ENCODE data around the gene TMEM131. TPM values are rescaled to one million over a fixed set of nuclear protein-coding genes. Genes with fewer than 3 reads are reported as not detected.

Gene TMEM131
- total RNA-seq, 1 donor from 2014 or later = 28.9 TPM

DNA sequence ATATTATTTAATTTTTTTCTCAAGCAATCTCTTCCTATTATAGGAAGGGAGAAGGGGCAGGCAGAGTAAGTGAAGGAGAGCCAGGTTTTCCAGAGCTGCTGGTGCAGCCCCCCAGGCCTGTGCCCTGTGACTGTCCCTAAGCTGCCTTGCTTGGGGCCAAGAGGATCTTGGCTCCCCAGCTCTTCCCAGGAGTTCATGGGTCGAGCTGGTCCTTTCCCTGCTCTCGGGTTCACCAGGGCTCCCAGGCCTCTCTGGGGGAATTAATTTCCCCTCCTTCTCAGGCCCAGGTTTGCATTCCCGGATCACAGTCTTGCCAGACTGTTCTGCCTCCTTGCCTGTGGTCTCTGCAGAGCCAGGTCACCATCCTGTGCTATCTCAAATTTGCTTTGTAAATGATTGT is 12.7 kb upstream of the TMEM131 start:
- H3K9me3 ChIP-seq (replicated peaks) = no peaks in the 10 kb centered on the region
- no peaks in the 10 kb centered on the region for H3K27me3 ChIP-seq (ENCODE audit: low read depth)
- TF ChIP-seq, protein P1, sequence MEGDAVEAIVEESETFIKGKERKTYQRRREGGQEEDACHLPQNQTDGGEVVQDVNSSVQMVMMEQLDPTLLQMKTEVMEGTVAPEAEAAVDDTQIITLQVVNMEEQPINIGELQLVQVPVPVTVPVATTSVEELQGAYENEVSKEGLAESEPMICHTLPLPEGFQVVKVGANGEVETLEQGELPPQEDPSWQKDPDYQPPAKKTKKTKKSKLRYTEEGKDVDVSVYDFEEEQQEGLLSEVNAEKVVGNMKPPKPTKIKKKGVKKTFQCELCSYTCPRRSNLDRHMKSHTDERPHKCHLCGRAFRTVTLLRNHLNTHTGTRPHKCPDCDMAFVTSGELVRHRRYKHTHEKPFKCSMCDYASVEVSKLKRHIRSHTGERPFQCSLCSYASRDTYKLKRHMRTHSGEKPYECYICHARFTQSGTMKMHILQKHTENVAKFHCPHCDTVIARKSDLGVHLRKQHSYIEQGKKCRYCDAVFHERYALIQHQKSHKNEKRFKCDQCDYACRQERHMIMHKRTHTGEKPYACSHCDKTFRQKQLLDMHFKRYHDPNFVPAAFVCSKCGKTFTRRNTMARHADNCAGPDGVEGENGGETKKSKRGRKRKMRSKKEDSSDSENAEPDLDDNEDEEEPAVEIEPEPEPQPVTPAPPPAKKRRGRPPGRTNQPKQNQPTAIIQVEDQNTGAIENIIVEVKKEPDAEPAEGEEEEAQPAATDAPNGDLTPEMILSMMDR (IDR thresholded peaks at IDR 0.05; ENCODE audit: borderline replicate concordance) = no peak

DNA sequence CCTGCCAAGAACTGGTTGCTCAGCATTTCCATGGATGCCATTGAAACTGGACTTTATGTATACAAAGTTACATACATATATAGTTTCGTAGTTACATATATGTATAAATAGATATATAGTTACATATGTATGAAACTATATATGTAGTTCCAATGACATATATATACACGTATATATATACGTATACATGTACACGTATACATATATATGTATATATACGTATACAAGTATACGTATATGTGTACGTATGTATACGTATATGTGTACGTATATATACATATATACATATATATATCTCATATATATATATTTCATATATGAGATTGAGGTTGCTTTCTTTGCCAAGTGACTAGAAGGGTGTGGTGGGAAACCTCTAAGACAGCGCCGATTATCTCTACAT is 10.6 kb upstream of the TMEM131 start:
- TF ChIP-seq, protein P1 (IDR thresholded peaks at IDR 0.05; ENCODE audit: borderline replicate concordance) = no peak
- intact Hi-C loops (cut with micrococcal nuclease) = no loop called here
- no peaks in the 10 kb centered on the region for H3K9me3 ChIP-seq (replicated peaks)

More for the DNA sequence above, 12.7 kb upstream of the TMEM131 start:
- Histone ChIP-seq H3K36me3 (no peaks in the 10 kb centered on the region), H3K27ac (replicated peaks) (no peak overlapping the region), H3K4me1 (peaks cover 17% of the 10 kb centered on the region), H3K4me3 (no peak overlapping the region)
- DNase-seq = no peak
- intact Hi-C loops (cut with micrococcal nuclease) = no loop called here

DNA sequence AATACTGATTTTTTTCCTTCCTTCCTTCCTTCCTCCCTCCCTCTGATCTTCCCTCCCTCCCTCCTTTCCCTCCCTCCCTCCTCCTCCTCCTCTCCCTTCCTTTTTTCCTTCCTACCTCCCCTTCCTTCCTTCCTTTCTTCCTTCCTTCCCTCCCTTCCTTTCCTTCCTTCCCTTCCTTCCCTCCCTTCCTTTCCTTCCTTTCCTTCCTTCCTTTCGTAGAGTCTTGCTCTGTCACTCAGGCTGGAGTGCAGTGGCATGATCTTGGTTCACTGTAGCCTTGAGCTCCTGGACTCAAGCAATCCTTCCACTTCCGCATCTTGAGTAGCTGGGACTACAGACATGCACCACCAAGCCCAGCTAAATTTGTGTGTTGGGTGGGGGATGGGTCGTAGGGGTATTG is 8.9 kb upstream of the TMEM131 start:
- intact Hi-C loops (cut with micrococcal nuclease) = no loop called here

More for the DNA sequence above, 10.6 kb upstream of the TMEM131 start:
- Histone ChIP-seq H3K27me3 (ENCODE audit: low read depth) (no peaks in the 10 kb centered on the region), H3K4me1 (peaks cover 13% of the 10 kb centered on the region), H3K4me3 (no peak overlapping the region), H3K27ac (replicated peaks) (no peak overlapping the region), H3K36me3 (no peaks in the 10 kb centered on the region)
- DNase-seq = no peak

DNA sequence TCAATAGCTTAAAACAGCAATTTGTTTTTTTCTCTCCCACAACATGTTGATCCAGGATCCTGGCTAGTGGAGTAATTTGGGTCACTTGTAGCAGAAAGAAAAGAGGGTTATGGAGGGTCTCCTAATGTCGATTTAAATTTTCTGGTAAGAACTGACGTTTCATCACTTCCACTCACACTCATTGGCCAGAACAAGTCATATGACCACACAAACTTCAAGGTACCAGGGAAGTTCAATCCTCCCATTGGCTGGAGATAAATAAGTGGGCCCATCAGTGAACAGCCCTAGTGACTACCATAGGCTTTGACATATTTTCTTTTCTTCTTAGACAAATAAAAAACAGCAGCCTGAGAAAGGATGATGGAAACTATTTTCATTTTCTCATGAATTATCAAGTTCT is 8.3 kb upstream of the TMEM131 start:
- H3K9me3 ChIP-seq (replicated peaks) = no peaks in the 10 kb centered on the region
- DNase-seq = no peak
- no peaks in the 10 kb centered on the region for H3K27me3 ChIP-seq (ENCODE audit: low read depth)
- H3K4me3 ChIP-seq = no peak overlapping the region
- intact Hi-C loops (cut with micrococcal nuclease) = no loop called here
- TF ChIP-seq, protein P1 (IDR thresholded peaks at IDR 0.05; ENCODE audit: borderline replicate concordance) = no peak
- H3K27ac ChIP-seq (replicated peaks) = no peak overlapping the region
- H3K4me1 ChIP-seq = no peaks in the 10 kb centered on the region
- H3K36me3 ChIP-seq = no peaks in the 10 kb centered on the region

More for the DNA sequence above, 8.9 kb upstream of the TMEM131 start:
- TF ChIP-seq, protein P1 (IDR thresholded peaks at IDR 0.05; ENCODE audit: borderline replicate concordance) = no peak
- no peaks in the 10 kb centered on the region for H3K9me3 ChIP-seq (replicated peaks)
- H3K36me3 ChIP-seq = no peaks in the 10 kb centered on the region
- no peaks in the 10 kb centered on the region for H3K4me1 ChIP-seq
- H3K27ac ChIP-seq (replicated peaks) = no peak overlapping the region
- no peak for DNase-seq
- H3K27me3 ChIP-seq (ENCODE audit: low read depth) = no peaks in the 10 kb centered on the region
- H3K4me3 ChIP-seq = no peak overlapping the region

DNA sequence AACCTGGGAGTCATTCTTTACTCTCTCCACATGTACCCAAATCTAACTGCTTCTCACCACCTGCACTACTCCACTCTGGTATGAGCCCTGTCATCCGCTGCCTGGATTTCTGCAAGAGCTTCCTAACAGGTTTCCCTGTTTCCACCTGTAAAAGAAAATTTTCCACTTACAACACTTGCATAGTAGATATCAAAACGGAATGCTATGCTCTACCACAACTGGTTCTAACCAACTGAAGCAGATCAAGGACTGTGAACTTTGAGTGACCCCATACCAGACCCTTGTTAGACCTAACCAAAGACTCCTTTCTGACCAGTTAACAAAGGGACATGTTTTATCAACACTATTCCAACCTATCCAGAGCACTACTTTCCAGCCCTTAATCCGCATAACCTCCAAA is 3.8 kb upstream of the TMEM131 start:
- peaks cover 20% of the 10 kb centered on the region for H3K4me1 ChIP-seq
- no peaks in the 10 kb centered on the region for H3K9me3 ChIP-seq (replicated peaks)
- H3K4me3 ChIP-seq = no peak overlapping the region
- intact Hi-C loops (cut with micrococcal nuclease) = no loop called here
- no peak overlapping the region for H3K27ac ChIP-seq (replicated peaks)
- TF ChIP-seq, protein P1 (IDR thresholded peaks at IDR 0.05; ENCODE audit: borderline replicate concordance) = no peak
- no peaks in the 10 kb centered on the region for H3K36me3 ChIP-seq
- no peaks in the 10 kb centered on the region for H3K27me3 ChIP-seq (ENCODE audit: low read depth)
- DNase-seq = no peak

All from left ventricle myocardium inferior (tissue), 1 donor.